GM06990 (cell line): Measurements from ENCODE around the gene LIG3.

Experiments
- DNase-seq: peaks from one replicate; pipeline ENCODE4 v3.0.0-alpha.2; 2011; ENCODE audit not compliant: insufficient read length; ENCODE audit errors: extremely low read depth
- H3K27me3 ChIP-seq: replicated peaks from 2 replicates; pipeline ENCODE4 v1.6.0; 2011; ENCODE audit warnings: low read length; ENCODE audit not compliant: control insufficient read depth, insufficient read depth
- H3K36me3 ChIP-seq: 2 replicates; pipeline ENCODE4 v1.5.1; 2011; ENCODE audit warnings: low read length; ENCODE audit not compliant: control insufficient read depth, insufficient read depth
- H3K4me3 ChIP-seq: replicated peaks from 2 replicates; pipeline ENCODE4 v1.5.1; 2011; ENCODE audit warnings: low read depth, mild to moderate bottlenecking, control low read depth, low read length
- CTCF ChIP-seq: IDR thresholded peaks from 2 replicates; pipeline ENCODE4 v1.5.1; 2011; ENCODE audit warnings: low read length, control low read depth, mild to moderate bottlenecking, inconsistent platforms; ENCODE audit not compliant: insufficient read depth, poor library complexity, severe bottlenecking

Gene LIG3

GRCh38 chr17:34974794-34975785 lies 5.2 kb upstream of the LIG3 start:
- no peak for TF ChIP-seq CTCF
- no peak for DNase-seq
- H3K36me3 ChIP-seq: no peaks in the 10 kb centered on the region
- H3K4me3 ChIP-seq: no peak overlapping the region
- H3K27me3 ChIP-seq: no peaks in the 10 kb centered on the region

GRCh38 chr17:34979153-34979552 lies 1.2 kb upstream of the LIG3 start:
- no peak overlapping the region for H3K4me3 ChIP-seq
- TF ChIP-seq CTCF: no peak
- no peaks in the 10 kb centered on the region for H3K27me3 ChIP-seq
- no peak for DNase-seq
- no peaks in the 10 kb centered on the region for H3K36me3 ChIP-seq

GRCh38 chr17:34979650-34980352 lies 511 bp upstream of the LIG3 start:
- no peak for DNase-seq
- no peak for TF ChIP-seq CTCF
- Histone ChIP-seq H3K27me3 (no peaks in the 10 kb centered on the region), H3K4me3 (peak overlapping the region; percentile 90), H3K36me3 (no peaks in the 10 kb centered on the region)

GRCh38 chr17:34980681-34981537 lies 597 bp downstream of the LIG3 start:
- DNase-seq: peak; percentile 75
- TF ChIP-seq CTCF: no peak
- peak overlapping the region; percentile 90 for H3K4me3 ChIP-seq
- H3K27me3 ChIP-seq: no peaks in the 10 kb centered on the region
- no peaks in the 10 kb centered on the region for H3K36me3 ChIP-seq

GRCh38 chr17:34981538-34982241 lies 1.4 kb downstream of the LIG3 start:
- no peak for DNase-seq
- Histone ChIP-seq H3K36me3 (no peaks in the 10 kb centered on the region), H3K27me3 (no peaks in the 10 kb centered on the region), H3K4me3 (peak overlapping the region; percentile 90)
- TF ChIP-seq CTCF: no peak
